Calu3 (cell line): ENCODE data around the gene DYNC2H1. TPM values are rescaled to one million over a fixed set of nuclear protein-coding genes. Genes with fewer than 3 reads are reported as not detected.

ENCODE experiments used
- BruUV-seq: library from RNA; stranded (reverse); fragments of 400-500 nt; replicated peaks from 2 replicates; lab custom pipeline; 2021; lab: Mats Ljungman, UMichigan
- CTCF ChIA-PET: fragments of 300-600 bp; sonication (Branson Sonifier 250); formaldehyde crosslinking; loops from one replicate; lab custom pipeline; 2022; ENCODE audit warnings: antibody characterized with exemption; lab: Charles Lee
- DNase-seq: peaks from one replicate; pipeline ENCODE4 v3.0.0; 2022
- H3K27ac Mint-ChIP-seq: one replicate; pipeline ENCODE4 v1.8.0; 2022; ENCODE audit warnings: mixed read lengths; ENCODE audit not compliant: unreplicated experiment
- H3K27me3 Mint-ChIP-seq: one replicate; pipeline ENCODE4 v1.8.0; 2022; ENCODE audit warnings: mixed read lengths; ENCODE audit not compliant: unreplicated experiment
- H3K36me3 Mint-ChIP-seq: one replicate; pipeline ENCODE4 v1.8.0; 2022; ENCODE audit warnings: mild to moderate bottlenecking, moderate library complexity, mixed read lengths; ENCODE audit not compliant: insufficient read depth, unreplicated experiment
- H3K4me1 Mint-ChIP-seq: one replicate; pipeline ENCODE4 v1.8.0; 2022; ENCODE audit warnings: mild to moderate bottlenecking, low read depth, mixed read lengths; ENCODE audit not compliant: unreplicated experiment
- H3K4me3 Mint-ChIP-seq: one replicate; pipeline ENCODE4 v1.8.0; 2022; ENCODE audit warnings: mild to moderate bottlenecking, low read depth, moderate library complexity, mixed read lengths; ENCODE audit not compliant: unreplicated experiment
- H3K9me3 Mint-ChIP-seq: one replicate; pipeline ENCODE4 v1.8.0; 2022; ENCODE audit warnings: low read depth, mixed read lengths; ENCODE audit not compliant: unreplicated experiment
- CTCF ChIP-seq: fragments of 200-600 bp; IDR thresholded peaks from one replicate; pipeline ENCODE4 v1.8.0; 2022; ENCODE audit warnings: antibody characterized with exemption; ENCODE audit not compliant: unreplicated experiment
- intact Hi-C: fragments of 100-400 bp; cut with micrococcal nuclease; formaldehyde crosslinking; loops from one replicate; pipeline ENCODE4 v1.10.0; 2022; ENCODE audit not compliant: unreplicated experiment
- total RNA-seq: library from RNA; stranded (reverse); gene quantifications from 2 replicates; pipeline ENCODE4 v1.2.3, GENCODE V29; 2022

Gene DYNC2H1
- total RNA-seq, 1 experiment from 2014 or later: 3.4 TPM

GRCh38 chr11:103254123-103254522 is 144.9 kb downstream of the DYNC2H1 start:
- intact Hi-C loops: no loop called here
- DNase-seq: no peak
- no peak for TF ChIP-seq CTCF
- Mint-ChIP-seq H3K27ac (no peak overlapping the region), H3K4me1 (no peaks in the 10 kb centered on the region), H3K36me3 (no peaks in the 10 kb centered on the region), H3K27me3 (no peaks in the 10 kb centered on the region), H3K9me3 (no peaks in the 10 kb centered on the region), H3K4me3 (no peak overlapping the region)
- no TSS peak for BruUV-seq
- CTCF ChIA-PET: no interaction called here

- intact Hi-C loops: loop anchor here (1.0 kb wide), 1 partner anchor 344 kb away; no protein-coding TSS in a partner anchor
- CTCF ChIA-PET: no interaction called here
- H3K4me1 Mint-ChIP-seq: no peaks in the 10 kb centered on the region
- BruUV-seq: no TSS peak
- no peak overlapping the region for H3K4me3 Mint-ChIP-seq
- no peak for DNase-seq
- no peaks in the 10 kb centered on the region for H3K36me3 Mint-ChIP-seq
- H3K27ac Mint-ChIP-seq: no peak overlapping the region
- H3K27me3 Mint-ChIP-seq: no peaks in the 10 kb centered on the region
- no peaks in the 10 kb centered on the region for H3K9me3 Mint-ChIP-seq
- TF ChIP-seq CTCF: no peak
Observed at GRCh38 chr11:103257360-103257759, 148.1 kb downstream of the DYNC2H1 start.

GRCh38 chr11:103266167-103266831 is 157.1 kb downstream of the DYNC2H1 start:
- no peak for TF ChIP-seq CTCF
- H3K4me1 Mint-ChIP-seq: no peaks in the 10 kb centered on the region
- intact Hi-C loops: no loop called here
- CTCF ChIA-PET: no interaction called here
- no peak for DNase-seq
- H3K27me3 Mint-ChIP-seq: no peaks in the 10 kb centered on the region
- BruUV-seq: no TSS peak
- no peaks in the 10 kb centered on the region for H3K36me3 Mint-ChIP-seq
- no peak overlapping the region for H3K27ac Mint-ChIP-seq
- no peaks in the 10 kb centered on the region for H3K9me3 Mint-ChIP-seq
- H3K4me3 Mint-ChIP-seq: no peak overlapping the region

GRCh38 chr11:103272876-103273275 is 163.7 kb downstream of the DYNC2H1 start:
- intact Hi-C loops: no loop called here
- CTCF ChIA-PET: no interaction called here
- no peaks in the 10 kb centered on the region for H3K4me1 Mint-ChIP-seq
- no peaks in the 10 kb centered on the region for H3K9me3 Mint-ChIP-seq
- DNase-seq: no peak
- no peak for TF ChIP-seq CTCF
- no peak overlapping the region for H3K4me3 Mint-ChIP-seq
- no peak overlapping the region for H3K27ac Mint-ChIP-seq
- H3K36me3 Mint-ChIP-seq: no peaks in the 10 kb centered on the region
- no TSS peak for BruUV-seq
- no peaks in the 10 kb centered on the region for H3K27me3 Mint-ChIP-seq
